SK-MEL-5 (cell line): ENCODE measurements around the gene POLR2H. TPM values are rescaled to one million over a fixed set of nuclear protein-coding genes. Genes with fewer than 3 reads are reported as not detected.
A peak's percentile ranks its signal among the peaks of the same experiment; 100 is the strongest.

Source experiments
- DNase-seq: peaks from one replicate; pipeline ENCODE4 v3.0.0-alpha.2; 2016; ENCODE audit warnings: low read depth, low spot score
- in situ Hi-C: cut with HindIII; loops from 2 replicates; pipeline ENCODE4 v1.10.0; 2016; ENCODE audit warnings: low sequenced_read_pairs, high pct_unique_total_duplicates, low pct_unique_long_range_greater_than_20kb
- small RNA-seq, 2 experiments: library from RNA; depleted of rRNA; stranded (forward); fragments of <200 nt; gene quantifications; one replicate each; pipeline ENCODE3, GENCODE V24; 2014
- total RNA-seq: library from RNA; depleted of rRNA; stranded (reverse); fragments of >200 nt; shearing (Covaris generic); gene quantifications from 2 replicates; pipeline ENCODE4 v1.2.3, GENCODE V29; 2014; rRNA removed

POLR2H gene
- total RNA-seq, 1 experiment from 2014 or later: 131 TPM

DNA sequence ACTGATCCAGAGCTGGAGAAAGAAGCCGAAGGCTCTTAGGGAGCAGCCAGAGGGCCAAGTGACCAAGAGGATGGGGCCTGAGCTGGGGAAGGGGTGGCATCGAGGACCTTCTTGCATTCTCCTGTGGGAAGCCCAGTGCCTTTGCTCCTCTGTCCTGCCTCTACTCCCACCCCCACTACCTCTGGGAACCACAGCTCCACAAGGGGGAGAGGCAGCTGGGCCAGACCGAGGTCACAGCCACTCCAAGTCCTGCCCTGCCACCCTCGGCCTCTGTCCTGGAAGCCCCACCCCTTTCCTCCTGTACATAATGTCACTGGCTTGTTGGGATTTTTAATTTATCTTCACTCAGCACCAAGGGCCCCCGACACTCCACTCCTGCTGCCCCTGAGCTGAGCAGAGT, 27.9 kb downstream of the POLR2H start:
- in situ Hi-C loops: no loop called here
- DNase-seq: no peak

- no peak for DNase-seq
- in situ Hi-C loops: no loop called here
These were observed 28.5 kb downstream of the POLR2H start for GRCh38 chr3:184389935-184390528.

- DNase-seq: no peak
- in situ Hi-C loops: no loop called here
These were observed 29.8 kb downstream of the POLR2H start for GRCh38 chr3:184391266-184391665.

- no peak for DNase-seq
- in situ Hi-C loops: no loop called here
These were observed 33.8 kb downstream of the POLR2H start for GRCh38 chr3:184395320-184395660.

DNA sequence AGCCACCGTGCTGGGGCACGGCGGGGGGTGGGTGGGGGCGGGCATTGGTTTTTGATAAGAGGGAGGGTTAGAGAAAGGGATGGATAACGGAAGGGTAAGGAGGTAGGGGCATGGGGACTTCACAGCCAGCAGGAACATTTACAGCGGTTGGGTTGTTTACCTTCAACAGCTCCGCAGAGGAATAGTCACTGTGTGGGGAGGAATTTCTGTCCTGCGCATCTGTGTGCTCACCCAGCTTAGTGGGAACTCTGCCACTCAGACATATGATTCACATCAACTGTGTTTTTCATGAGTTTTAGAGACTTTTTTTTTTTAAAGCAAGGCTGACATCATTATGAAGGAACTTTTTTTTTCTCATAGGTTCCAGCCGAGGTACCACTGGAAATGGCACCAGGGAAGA, 37.9 kb downstream of the POLR2H start:
- no peak for DNase-seq
- in situ Hi-C loops: no loop called here

- no peak for DNase-seq
These were observed 43.8 kb downstream of the POLR2H start for GRCh38 chr3:184405075-184406030.

DNA sequence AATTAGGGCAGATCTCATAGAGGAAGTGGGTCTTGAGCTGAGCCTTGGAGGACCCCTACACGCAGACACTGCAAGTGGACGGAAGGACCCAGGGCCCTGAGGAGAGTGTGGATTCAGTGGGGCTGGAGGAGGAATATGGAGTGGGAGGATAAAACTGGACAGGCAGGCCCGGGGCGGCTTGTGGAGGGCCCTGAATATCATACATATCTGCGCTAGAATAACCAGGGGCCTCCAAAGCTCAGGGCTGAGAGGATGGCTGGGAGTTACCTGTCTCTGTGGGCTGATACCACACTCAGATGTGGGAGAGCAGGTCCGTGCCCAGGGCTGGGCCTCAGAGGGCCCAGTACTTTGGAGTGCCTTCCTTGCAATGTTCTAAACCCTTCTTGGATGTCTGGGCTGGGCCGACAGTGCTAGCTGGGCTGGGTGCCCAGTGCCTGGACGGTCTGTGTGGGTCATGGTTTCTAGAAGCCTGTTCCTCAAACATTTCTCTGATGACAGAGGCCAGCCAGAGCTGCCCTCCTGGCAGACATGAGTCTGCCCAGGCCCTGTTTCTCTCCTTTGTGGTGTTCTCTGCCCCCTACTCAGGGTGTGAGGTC, 47.9 kb downstream of the POLR2H start:
- no peak for DNase-seq
- in situ Hi-C loops: no loop called here

More at GRCh38 chr3:184405075-184406030, 43.8 kb downstream of the POLR2H start:
- in situ Hi-C loops: no loop called here

DNA sequence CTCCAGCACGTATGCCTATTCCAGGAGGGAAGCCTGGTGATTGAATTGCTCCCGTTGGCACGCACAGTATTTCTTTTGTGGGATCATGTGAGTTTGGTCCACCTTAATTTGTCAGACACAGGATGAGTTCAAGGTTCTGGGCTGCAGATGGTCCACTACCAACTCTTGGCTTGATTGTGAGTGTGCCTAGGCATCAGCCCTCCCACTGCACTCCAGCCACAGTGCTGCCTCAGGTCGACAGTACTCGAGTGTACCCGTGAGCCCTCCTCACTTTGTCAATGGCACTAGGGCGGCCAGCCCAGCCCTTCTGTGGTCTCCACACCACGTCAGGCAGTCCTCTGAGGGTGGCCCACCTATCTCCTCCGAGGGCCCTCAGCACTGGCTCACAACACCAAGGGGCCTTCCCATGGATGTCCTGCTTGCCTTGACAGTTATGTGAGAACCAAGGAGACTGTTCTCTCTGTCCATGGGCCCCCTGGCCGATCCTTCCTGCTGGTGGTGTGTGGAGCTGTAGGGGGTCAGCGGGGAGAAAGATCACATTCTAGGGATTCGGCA, 48.5 kb downstream of the POLR2H start:
- DNase-seq: no peak
- in situ Hi-C loops: no loop called here

DNA sequence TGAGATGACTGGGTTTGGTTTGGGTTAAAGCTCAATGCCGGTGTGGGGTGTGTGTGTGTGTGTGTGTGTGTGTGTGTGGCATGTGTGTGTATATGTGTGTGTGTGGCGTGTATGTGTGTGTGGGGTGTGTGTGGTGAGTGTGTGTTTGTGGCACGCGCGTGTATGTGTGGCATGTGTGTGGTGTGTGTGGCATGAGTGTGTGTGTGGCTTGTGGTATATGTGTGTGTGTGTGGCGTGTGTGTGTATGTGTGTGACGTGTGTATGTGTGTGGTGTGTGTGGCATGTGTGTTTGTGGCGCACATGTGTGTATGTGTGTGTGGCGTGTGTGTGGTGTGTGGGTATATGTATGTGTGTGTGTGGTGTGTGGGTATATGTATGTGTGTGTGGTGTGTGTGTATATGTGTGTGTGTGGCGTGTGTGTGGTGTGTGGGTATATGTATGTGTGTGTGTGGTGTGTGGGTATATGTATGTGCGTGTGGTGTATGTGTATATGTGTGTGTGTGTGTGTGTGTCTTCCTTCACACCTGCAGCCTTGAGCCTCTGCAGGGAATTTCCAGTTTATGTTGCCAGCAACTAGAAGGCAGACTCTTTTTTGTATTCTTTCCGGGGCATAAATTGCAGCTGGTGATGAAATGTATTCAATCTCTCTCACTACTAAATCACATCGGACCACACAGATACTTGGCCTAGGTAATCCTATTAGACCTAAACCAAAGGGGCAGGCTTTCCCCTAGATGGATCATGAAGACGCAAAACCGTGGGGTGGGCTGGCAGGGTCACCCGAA, 53.1 kb downstream of the POLR2H start:
- no peak for DNase-seq

DNA sequence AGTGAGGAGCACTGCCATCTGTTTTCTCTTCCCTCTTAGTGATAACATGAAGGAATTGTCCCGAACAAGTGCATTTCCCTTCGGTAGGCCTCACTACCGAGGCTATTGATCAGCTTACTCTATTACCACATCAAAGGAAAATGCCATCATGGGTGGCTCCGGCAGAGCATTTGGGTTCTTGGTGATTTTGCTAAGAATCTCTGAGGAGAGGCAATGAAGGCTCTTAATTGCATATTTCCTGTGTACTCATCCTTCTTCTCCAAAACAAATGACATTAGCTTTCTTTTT, 53.6 kb downstream of the POLR2H start:
- in situ Hi-C loops: no loop called here
- DNase-seq: no peak

More for the DNA sequence above, 53.1 kb downstream of the POLR2H start:
- in situ Hi-C loops: no loop called here

DNA sequence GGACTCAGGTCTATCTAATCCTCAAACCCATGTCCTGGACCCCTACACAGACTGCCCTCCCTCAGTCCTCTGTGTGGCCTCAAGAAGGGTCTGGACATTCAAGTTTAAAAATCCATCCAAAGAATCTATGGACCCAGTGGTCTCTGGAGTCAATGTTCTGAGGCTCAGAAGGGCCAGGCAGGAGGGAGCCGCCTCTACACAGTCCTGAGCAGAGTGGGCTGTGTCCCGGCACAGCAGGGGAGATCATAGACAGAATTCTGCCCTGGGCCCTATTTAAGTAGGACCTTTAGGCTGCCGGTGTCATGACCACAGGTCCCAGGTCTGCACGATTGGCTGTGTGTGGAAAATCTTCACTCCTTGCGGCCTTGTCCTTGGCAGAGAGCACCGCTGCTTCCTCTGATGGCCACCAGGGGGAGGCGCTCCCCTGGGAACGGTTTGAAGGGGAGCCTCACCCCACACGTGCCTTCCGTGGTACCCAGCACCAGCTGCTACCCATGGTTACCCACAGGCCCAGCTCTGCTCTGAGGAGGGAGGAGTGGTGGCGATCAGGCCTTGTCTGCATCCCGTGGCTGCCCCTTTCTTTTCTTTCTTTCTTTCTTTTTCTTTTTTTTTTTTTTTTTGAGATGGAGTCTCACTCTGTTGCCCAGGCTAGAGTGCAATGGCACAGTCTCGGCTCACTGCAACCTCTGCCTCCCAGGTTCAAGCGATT, 56.3 kb downstream of the POLR2H start:
- in situ Hi-C loops: no loop called here
- DNase-seq: peak; percentile 76

Small RNAs within 50 kb of the gene (small RNA-seq; reads per million reads assigned to genes)
- 29.4 to 600 reads per million in 2 experiments for gene SNORD66

Other genes with a start within 250 kb of the POLR2H start
- 62.6 and 66.4 TPM in 2 replicates for gene EIF2B5, start 226.4 kb upstream of the POLR2H start, total RNA-seq
- gene DVL3, start 206.3 kb upstream of the POLR2H start, total RNA-seq: 29.1 and 32.0 TPM in 2 replicates
- gene AP2M1, start 186.9 kb upstream of the POLR2H start, total RNA-seq: 353 and 355 TPM in 2 replicates
- 24.7 and 32.2 TPM in 2 replicates for gene ABCF3, start 175.5 kb upstream of the POLR2H start, total RNA-seq
- not detected in 2 replicates for gene VWA5B2, start 132.1 kb upstream of the POLR2H start, total RNA-seq
- 96.6 and 100 TPM in 2 replicates for gene ALG3, start 112.7 kb upstream of the POLR2H start, total RNA-seq
- 16.0 and 16.5 TPM in 2 replicates for gene EEF1AKMT4, start 112.0 kb upstream of the POLR2H start, total RNA-seq
- gene CAMK2N2, start 100.2 kb upstream of the POLR2H start, total RNA-seq: 0.35 and 0.77 TPM in 2 replicates
- not detected in 2 replicates for gene ECE2, start 85.7 kb upstream of the POLR2H start, total RNA-seq
- gene PSMD2, start 62.5 kb upstream of the POLR2H start, total RNA-seq: 423 and 430 TPM in 2 replicates
- gene EIF4G1, start 47.1 kb upstream of the POLR2H start, total RNA-seq: 211 and 237 TPM in 2 replicates
- gene FAM131A, start 24.1 kb upstream of the POLR2H start, total RNA-seq: 17.7 and 19.5 TPM in 2 replicates
- gene CLCN2, start 105 bp upstream of the POLR2H start, total RNA-seq: 5.7 and 5.9 TPM in 2 replicates
- 1.1 TPM in 1 of 2 replicates, not detected in the other for gene THPO, start 16.5 kb downstream of the POLR2H start, total RNA-seq
- gene CHRD, start 18.3 kb downstream of the POLR2H start, total RNA-seq: 2.8 and 2.9 TPM in 2 replicates
- 0.37 and 0.67 TPM in 2 replicates for gene EPHB3, start 200.1 kb downstream of the POLR2H start, total RNA-seq